Measurements from ENCODE around the gene DCC. TPM values are rescaled to one million over a fixed set of nuclear protein-coding genes. Genes with fewer than 3 reads are reported as not detected.
A peak's percentile ranks its signal among the peaks of the same experiment; 100 is the strongest.

Gene DCC
- total and polyA plus RNA-seq, 2 experiments from 2014 or later = 0.53 to 0.73 TPM

GRCh38 chr18:52409727-52410126 lies 69.7 kb downstream of the DCC start:
- peak overlapping the region; percentile 79 for H3K27ac Mint-ChIP-seq
- no peaks in the 10 kb centered on the region for H3K9me3 Mint-ChIP-seq
- H3K4me3 Mint-ChIP-seq = no peak overlapping the region
- H3K27me3 Mint-ChIP-seq (ENCODE audit: insufficient read depth, low read depth, poor library complexity) = no peaks in the 10 kb centered on the region
- Histone ChIP-seq H3K27ac (ENCODE audit: low read depth) (no peak overlapping the region), H3K4me1 (ENCODE audit: insufficient read depth) (peaks cover 12% of the 10 kb centered on the region; the same call in 1 of the 2 replicates), H2AFZ (peak overlapping the region; percentile 88; the same call in 1 of the 2 replicates), H3K4me2 (no peak overlapping the region), H3K79me2 (replicated peaks; ENCODE audit: insufficient read depth) (no peaks in the 10 kb centered on the region), H3K36me3 (ENCODE audit: insufficient read depth) (no peaks in the 10 kb centered on the region), H4K20me1 (replicated peaks; ENCODE audit: insufficient read depth) (no peaks in the 10 kb centered on the region), H3K9me2 (ENCODE audit: insufficient read depth) (no peaks in the 10 kb centered on the region), H3F3A (replicated peaks; ENCODE audit: low read depth) (no peaks in the 10 kb centered on the region), H3K4me3 (no peak overlapping the region), H3K27me3 (ENCODE audit: insufficient read depth) (no peaks in the 10 kb centered on the region)
- peaks cover 8% of the 10 kb centered on the region; the same call in 2 of the 3 replicates for H3K4me1 Mint-ChIP-seq
- DNase-seq (ENCODE audit: low spot score) = peak; percentile 24
- no peak for TF ChIP-seq ZNF331 (CRISPR knock-in tag; IDR thresholded peaks at IDR 0.05; ENCODE audit: low read depth)
- TF ChIP-seq ZNF462 (CRISPR knock-in tag; IDR thresholded peaks at IDR 0.05) = no peak
- TF ChIP-seq CTCF (conservative IDR thresholded peaks at IDR 0.05; ENCODE audit: low read depth in 2 of 2) = peak in 1 of 2 experiments; percentile 54; a peak in 2 of 4 replicates
- no peak for TF ChIP-seq REST (IDR thresholded peaks at IDR 0.05; ENCODE audit: unreplicated experiment)
- peak; percentile 61 for ATAC-seq
- H3K36me3 Mint-ChIP-seq (ENCODE audit: low read depth) = no peaks in the 10 kb centered on the region

Measured in GM23338 (cell line).